Prostate gland (tissue), 2 donors: Measurements from ENCODE around the gene RRP8.

Experiments
- CTCF ChIP-seq, 4 experiments: fragments of 200-600 bp in 2 of 4; fragments of 450-650 bp in 2 of 4; sonication (generic) in 2 of 4; IDR thresholded peaks; 1 replicate in 3 of 4; 2 replicates in 1 of 4; pipeline ENCODE4 v1.5.1; 2016 to 2019; ENCODE audit warnings: antibody characterized with exemption in 4 of 4, mild to moderate bottlenecking in 2 of 4, moderate library complexity in 2 of 4
- POLR2A ChIP-seq: fragments of 450-650 bp; IDR thresholded peaks from one replicate; pipeline ENCODE4 v1.6.1; 2016; ENCODE audit warnings: antibody characterized with exemption, mild to moderate bottlenecking
- POLR2AphosphoS5 ChIP-seq: sonication (generic); formaldehyde crosslinking; IDR thresholded peaks from one replicate; pipeline ENCODE4 v1.6.1; 2017; ENCODE audit warnings: antibody characterized with exemption

GRCh38 chr11:6636480-6636879 is 33.1 kb upstream of the RRP8 start:
- TF ChIP-seq CTCF (IDR thresholded peaks at IDR 0.05) = no peak
- no peak for TF ChIP-seq POLR2A
- TF ChIP-seq POLR2AphosphoS5 = no peak
